Heart right ventricle (tissue), 16 donors: ENCODE data around the gene SCGB3A1. TPM values are rescaled to one million over a fixed set of nuclear protein-coding genes. Genes with fewer than 3 reads are reported as not detected.

Experiments
- ATAC-seq, 8 donors: fragments of 200-7000 bp; cut with Tn5 transposase; one replicate each; pipeline ENCODE4 v1.9.1; 2020; ENCODE audit warnings: mild to moderate bottlenecking in 8 of 8, moderate library complexity in 8 of 8, moderate number of reproducible peaks in 1 of 8
- DNase-seq, 2 donors: peaks; one replicate each; pipeline ENCODE4 v3.0.0-alpha.2; 2020
- H3K27ac ChIP-seq, 10 donors: fragments of 200-600 bp; sonication (generic) in 2 of 10; one replicate each; pipeline versions ENCODE4 v1.5.0 to v1.8.0; 2020 to 2022; ENCODE audit warnings: mild to moderate bottlenecking in 3 of 10
- H3K27me3 ChIP-seq, 7 donors: fragments of 200-600 bp; one replicate each; pipeline ENCODE4 v1.8.0; 2021 to 2022; ENCODE audit warnings: mild to moderate bottlenecking in 2 of 7
- H3K36me3 ChIP-seq, 9 donors: fragments of 200-600 bp; sonication (generic) in 1 of 9; one replicate each; pipeline versions ENCODE4 v1.5.0 to v1.8.0; 2020 to 2022; ENCODE audit warnings: mild to moderate bottlenecking in 2 of 9
- H3K4me1 ChIP-seq, 9 donors: fragments of 200-600 bp; sonication (generic) in 1 of 9; one replicate each; pipeline versions ENCODE4 v1.5.0 to v1.8.0; 2020 to 2022; ENCODE audit warnings: mild to moderate bottlenecking in 4 of 9
- H3K4me3 ChIP-seq, 10 donors: fragments of 200-600 bp; sonication (generic) in 2 of 10; one replicate each; pipeline versions ENCODE4 v1.5.0 to v1.8.0; 2020 to 2022; ENCODE audit warnings: mild to moderate bottlenecking in 7 of 10, moderate library complexity in 2 of 10
- H3K9me3 ChIP-seq, 11 donors: fragments of 200-600 bp in 10 of 11; sonication (generic) in 2 of 11; one replicate each; pipeline versions ENCODE4 v1.5.0 to v1.8.0; 2013 to 2022; ENCODE audit warnings: mild to moderate bottlenecking in 2 of 11, control low read depth in 1 of 11, moderate library complexity in 1 of 11
- CTCF ChIP-seq, 9 donors: fragments of 200-600 bp; sonication (generic) in 2 of 9; IDR thresholded peaks; one replicate each; pipeline versions ENCODE4 v1.5.0 to v1.8.0; 2021 to 2022; ENCODE audit warnings: antibody characterized with exemption in 9 of 9, mild to moderate bottlenecking in 5 of 9, moderate library complexity in 1 of 9
- WGBS, 2 donors: extraction: QIAGEN DNeasy Blood & Tissue Kit; methylation state at CpG; one replicate each; pipeline ENCODE4 v1.1.7; 2013; ENCODE audit warnings: inconsistent platforms in 1 of 2; 5-methylcytosine and 5-hydroxymethylcytosine counted together
- intact Hi-C, 10 donors: fragments of 100-400 bp; cut with DNase I; formaldehyde crosslinking; loops; one replicate each; pipeline versions ENCODE4 v1.11.1 to v1.14.2; 2022
- polyA plus RNA-seq, 2 donors: library from polyadenylated mRNA; stranded (reverse); fragments of 200-250 nt; gene quantifications; one replicate each; pipeline ENCODE4 v1.2.3, GENCODE V29; 2013
- total RNA-seq, 10 donors: library from RNA; stranded (reverse); fragmentation: NEBNext Ultra II Directional in 3 of 10; extraction: Animal tissue kit (Norgen Biotek cat#: 25700) in 3 of 10; gene quantifications; one replicate each; pipeline versions ENCODE4 v1.2.1 to v1.2.4, GENCODE V29; 2021 to 2023
- donor health status: Arrhythmogenic right ventricular cardiomyopathy.
- donor health status: ischemic (EF 13 %, LVEDD 7.1; RV severe dilation, severe dysfunction).
- donor health status: healthy with polysubstance abuse.
- donor health status: DM: no; HTN: yes; CAD: no.
- donor health status: DM: no; HTN: no; CAD: no.
- donor health status: ischemic (EF 25% LVEDD 6.9; RV normal size, moderate dysfunction).
- donor health status: ischemic (EF 25% LVEDD 5.7; RV mildly dilated, moderate dysfunction).
- donor health status: healthy.
- donor health status: DM: yes; HTN: yes; CAD: no.
- donor health status: Ischemic cardiomyopathy.
- donor health status: ischemic (EF 35%, LVEDD 5.7; RV mildly dilated, moderate dysfunction).
- donor health status: nonischemic (EF 11% LVEDD 7.7; RV severe dilation, severe dysfunction).
- donor health status: DM: yes; HTN: yes; CAD: no.
- donor health status: PGD.
- donor health status: ischemic (EF 29% LVEDD 5.4; RV normal size, mild dysfunction).
- donor health status: nonischemic (EF 23%, LVEDD 6.1; RV moderate dilation, normal function).

The SCGB3A1 gene
- total and polyA plus RNA-seq, 12 donors = 0.38 to 0.88 (median 0.53) TPM; not detected in 7

DNA sequence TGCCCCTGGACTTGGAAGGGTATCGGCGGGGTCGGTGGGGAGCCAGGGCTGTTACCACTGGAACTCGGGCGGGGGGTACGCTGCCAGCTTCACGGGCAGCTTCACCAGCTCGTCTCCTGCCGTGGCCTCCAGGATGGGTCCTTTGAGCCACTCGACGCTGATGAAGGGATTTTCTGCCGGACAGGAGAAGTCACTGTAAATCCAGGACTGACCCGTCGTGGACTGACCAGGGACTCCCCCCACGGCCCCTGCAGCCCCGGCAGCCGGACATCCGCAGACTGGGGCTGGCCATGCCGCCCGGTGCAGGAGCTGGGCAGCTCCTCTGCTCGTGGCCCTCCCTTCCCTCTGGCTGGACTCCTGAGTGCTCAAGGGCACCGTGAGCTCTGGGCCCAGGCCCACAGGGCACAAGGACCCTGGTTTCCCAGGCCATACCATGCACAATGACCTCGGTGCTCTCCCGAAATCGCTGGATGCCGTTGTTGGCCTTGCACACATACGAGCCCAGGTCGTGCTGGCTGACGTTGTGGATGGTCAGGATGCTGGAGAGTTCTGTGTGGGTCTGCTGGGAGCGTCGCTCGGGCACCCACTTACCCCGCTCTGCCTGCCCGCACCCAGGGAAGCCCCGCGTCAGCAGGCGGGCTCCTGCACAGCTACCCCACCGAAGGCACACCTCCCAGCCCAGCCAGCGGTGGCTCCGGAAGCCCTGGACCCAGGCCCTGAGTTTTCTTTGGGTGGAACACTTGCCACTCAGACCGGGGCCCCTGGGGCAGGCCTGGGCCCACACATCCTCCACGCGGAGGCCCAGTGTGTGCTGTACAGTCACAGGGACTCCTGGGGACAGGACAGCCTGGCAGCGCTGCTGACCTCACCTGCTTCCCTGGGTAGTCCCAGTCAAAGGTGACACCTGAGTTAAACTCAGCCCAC, 37.8 kb upstream of the SCGB3A1 start:
- Histone ChIP-seq H3K4me1 (peaks cover 0 to 24% (median 0%) of the 10 kb centered on the region in 9 donors), H3K27me3 (peaks cover 0 to 11% (median 0%) of the 10 kb centered on the region in 7 donors), H3K9me3 (no peaks in the 10 kb centered on the region), H3K4me3 (no peak overlapping the region), H3K36me3 (peaks cover 0 to 17% (median 0%) of the 10 kb centered on the region in 9 donors), H3K27ac (no peak overlapping the region)
- no peak for TF ChIP-seq CTCF (IDR thresholded peaks at IDR 0.05)
- ATAC-seq (no peak), DNase-seq (no peak)
- WGBS, 2 donors = 89 to 90% methylated on average over 44 of the region's 44 CpGs
- intact Hi-C loops = no loop called here

GRCh38 chr5:180628211-180628610, 36.9 kb upstream of the SCGB3A1 start:
- ATAC-seq (no peak), DNase-seq (peak in 1 of 2 donors; percentile 2)
- intact Hi-C loops = no loop called here
- H3K36me3 ChIP-seq = peaks cover 0 to 17% (median 0%) of the 10 kb centered on the region in 9 donors
- no peaks in the 10 kb centered on the region for H3K9me3 ChIP-seq
- H3K4me1 ChIP-seq = peaks cover 0 to 29% (median 7%) of the 10 kb centered on the region in 9 donors
- WGBS, 2 donors = 81 to 85% methylated on average over 14 of the region's 14 CpGs
- TF ChIP-seq CTCF (IDR thresholded peaks at IDR 0.05) = no peak
- no peak overlapping the region for H3K27ac ChIP-seq
- H3K27me3 ChIP-seq = peaks cover 0 to 11% (median 0%) of the 10 kb centered on the region in 7 donors
- no peak overlapping the region for H3K4me3 ChIP-seq

- Histone ChIP-seq H3K4me3 (no peak overlapping the region), H3K27ac (no peak overlapping the region), H3K36me3 (peaks cover 0 to 17% (median 0%) of the 10 kb centered on the region in 9 donors)
Observed at GRCh38 chr5:180627386-180628120, 36.3 kb upstream of the SCGB3A1 start.

More at GRCh38 chr5:180627386-180628120, 36.3 kb upstream of the SCGB3A1 start:
- TF ChIP-seq CTCF (IDR thresholded peaks at IDR 0.05) = no peak
- ATAC-seq = no peak
- Histone ChIP-seq H3K4me1 (peaks cover 0 to 28% (median 9%) of the 10 kb centered on the region in 9 donors), H3K9me3 (no peaks in the 10 kb centered on the region), H3K27me3 (peaks cover 0 to 11% (median 0%) of the 10 kb centered on the region in 7 donors)
- no peak for DNase-seq
- intact Hi-C loops = no loop called here
- 82 to 86% methylated on average over 12 of the region's 12 CpGs for WGBS, 2 donors
